Right atrium auricular region (tissue), 2 donors: ENCODE data around the gene PTRH2. TPM values are rescaled to one million over a fixed set of nuclear protein-coding genes. Genes with fewer than 3 reads are reported as not detected.
"Not testable (repeated sequence)": the region's sequence is repeated elsewhere in the genome, so short reads cannot be mapped to it uniquely, and the experiment has no call there.

Source experiments
- DNase-seq: peaks from one replicate; pipeline ENCODE4 v3.0.0-alpha.2; 2019; ENCODE audit warnings: low spot score
- H3K27ac ChIP-seq, 2 donors: fragments of 200-600 bp; sonication (generic); 1 replicate in 1 of 2; 2 replicates in 1 of 2; pipeline ENCODE4 v1.5.1; 2016 to 2019
- H3K27me3 ChIP-seq, 2 donors: fragments of 200-600 bp; sonication (generic); one replicate each; pipeline versions ENCODE4 v1.5.1 to v1.6.0; 2017 to 2019
- H3K36me3 ChIP-seq: fragments of 200-600 bp; sonication (generic); one replicate; pipeline ENCODE4 v1.5.1; 2016
- H3K4me1 ChIP-seq, 2 donors: fragments of 200-600 bp; sonication (generic); one replicate each; pipeline versions ENCODE4 v1.5.1 to v1.6.0; 2017 to 2019
- H3K4me3 ChIP-seq, 2 donors: fragments of 200-600 bp; sonication (generic); 1 replicate in 1 of 2; 2 replicates in 1 of 2; pipeline ENCODE4 v1.5.1; 2017 to 2019; ENCODE audit warnings: mild to moderate bottlenecking in 1 of 2, moderate library complexity in 1 of 2
- H3K9me3 ChIP-seq, 2 donors: fragments of 200-600 bp; sonication (generic); one replicate each; pipeline ENCODE4 v1.5.1; 2019
- CTCF ChIP-seq, 2 donors: fragments of 200-600 bp; sonication (generic); IDR thresholded peaks; one replicate each; pipeline ENCODE4 v1.5.1; 2019; ENCODE audit warnings: antibody characterized with exemption in 2 of 2
- total RNA-seq, 2 donors: library from RNA; depleted of rRNA; stranded (reverse); fragments of >200 nt; gene quantifications; one replicate each; pipeline ENCODE4 v1.1.0, GENCODE V29; 2016

Gene PTRH2
- total RNA-seq, 2 donors from 2014 or later = 13.8 to 14.1 TPM

- H3K36me3 ChIP-seq = peaks cover 57% of the 10 kb centered on the region
- H3K9me3 ChIP-seq = no peaks in the 10 kb centered on the region
- no peak for TF ChIP-seq CTCF (IDR thresholded peaks at IDR 0.05)
- H3K27me3 ChIP-seq = no peaks in the 10 kb centered on the region
- peaks cover 0 to 10% of the 10 kb centered on the region in 2 donors for H3K4me1 ChIP-seq
- no peak overlapping the region for H3K4me3 ChIP-seq
- no peak for DNase-seq
- H3K27ac ChIP-seq = peak overlapping the region in 1 of 2 donors; percentile 33
Observed at GRCh38 chr17:59669411-59669810, 37.8 kb downstream of the PTRH2 start.

GRCh38 chr17:59668816-59669215, 38.4 kb downstream of the PTRH2 start:
- peaks cover 0 to 10% of the 10 kb centered on the region in 2 donors for H3K4me1 ChIP-seq
- TF ChIP-seq CTCF (IDR thresholded peaks at IDR 0.05) = no peak
- no peak for DNase-seq
- no peaks in the 10 kb centered on the region for H3K27me3 ChIP-seq
- H3K4me3 ChIP-seq = no peak overlapping the region
- H3K27ac ChIP-seq = no peak overlapping the region
- peaks cover 57% of the 10 kb centered on the region for H3K36me3 ChIP-seq
- H3K9me3 ChIP-seq = no peaks in the 10 kb centered on the region

- Histone ChIP-seq H3K4me3 (no peak overlapping the region), H3K4me1 (peaks cover 0 to 10% of the 10 kb centered on the region in 2 donors), H3K36me3 (peaks cover 77% of the 10 kb centered on the region), H3K27ac (no peak overlapping the region), H3K27me3 (no peaks in the 10 kb centered on the region), H3K9me3 (no peaks in the 10 kb centered on the region)
- TF ChIP-seq CTCF (IDR thresholded peaks at IDR 0.05) = no peak
- DNase-seq = no peak
Observed at GRCh38 chr17:59666235-59666634, 41.0 kb downstream of the PTRH2 start.

- H3K4me1 ChIP-seq, DNase-seq, H3K9me3 ChIP-seq, H3K4me3 ChIP-seq, H3K27me3 ChIP-seq, H3K27ac ChIP-seq: not testable (repeated sequence)
- H3K36me3 ChIP-seq = peaks cover 98% of the 10 kb centered on the region
Observed at GRCh38 chr17:59656624-59657023, 50.6 kb downstream of the PTRH2 start.

GRCh38 chr17:59652119-59652518, 55.1 kb downstream of the PTRH2 start:
- Histone ChIP-seq H3K27me3 (no peaks in the 10 kb centered on the region), H3K4me1 (no peaks in the 10 kb centered on the region), H3K36me3 (peaks cover 92% of the 10 kb centered on the region), H3K9me3 (no peaks in the 10 kb centered on the region), H3K27ac (no peak overlapping the region), H3K4me3 (no peak overlapping the region)
- no peak for DNase-seq
- no peak for TF ChIP-seq CTCF (IDR thresholded peaks at IDR 0.05)

GRCh38 chr17:59651346-59651745, 55.9 kb downstream of the PTRH2 start:
- DNase-seq = no peak
- no peaks in the 10 kb centered on the region for H3K4me1 ChIP-seq
- TF ChIP-seq CTCF (IDR thresholded peaks at IDR 0.05) = no peak
- peaks cover 86% of the 10 kb centered on the region for H3K36me3 ChIP-seq
- H3K27me3 ChIP-seq = no peaks in the 10 kb centered on the region
- H3K27ac ChIP-seq = no peak overlapping the region
- no peaks in the 10 kb centered on the region for H3K9me3 ChIP-seq
- H3K4me3 ChIP-seq = no peak overlapping the region
